Endodermal cell (in vitro differentiated cells): ENCODE measurements around the gene PODN. TPM values are rescaled to one million over a fixed set of nuclear protein-coding genes. Genes with fewer than 3 reads are reported as not detected.

Experiments used
- DNase-seq: peaks from one replicate; pipeline ENCODE4 v3.0.0-alpha.2; 2017
- H3K27ac ChIP-seq: 2 replicates; pipeline ENCODE4 v1.5.1; 2013; ENCODE audit warnings: mild to moderate bottlenecking, low read depth, low read length, moderate library complexity
- H3K27me3 ChIP-seq: 2 replicates; pipeline ENCODE4 v1.6.1; 2013; ENCODE audit warnings: mild to moderate bottlenecking, low read length, moderate library complexity; ENCODE audit not compliant: insufficient read depth, control insufficient read depth, poor library complexity, severe bottlenecking
- H3K36me3 ChIP-seq: 2 replicates; pipeline ENCODE4 v1.7.0; 2013; ENCODE audit warnings: mild to moderate bottlenecking, low read length, moderate library complexity; ENCODE audit not compliant: control insufficient read depth, insufficient read depth
- H3K4me1 ChIP-seq: one replicate; pipeline ENCODE4 v1.7.0; 2013; ENCODE audit warnings: low read length; ENCODE audit not compliant: control insufficient read depth, insufficient read depth
- H3K4me3 ChIP-seq: 2 replicates; pipeline ENCODE4 v1.5.1; 2013; ENCODE audit warnings: mild to moderate bottlenecking, low read length, moderate library complexity
- H3K9ac ChIP-seq: 2 replicates; pipeline ENCODE4 v1.6.1; 2013; ENCODE audit warnings: mild to moderate bottlenecking, low read length, moderate library complexity; ENCODE audit not compliant: poor library complexity, severe bottlenecking; ENCODE audit errors: extremely low read depth
- H3K9me3 ChIP-seq: 2 replicates; pipeline ENCODE4 v1.6.1; 2013; ENCODE audit warnings: mild to moderate bottlenecking, low read length, moderate library complexity; ENCODE audit not compliant: control insufficient read depth
- H3K27ac Mint-ChIP-seq: 2 replicates; pipeline ENCODE4 v1.8.0; 2020; ENCODE audit warnings: mixed read lengths
- H3K27me3 Mint-ChIP-seq: 2 replicates; pipeline ENCODE4 v1.8.0; 2021; ENCODE audit warnings: mild to moderate bottlenecking, mixed read lengths; ENCODE audit not compliant: insufficient read depth
- H3K36me3 Mint-ChIP-seq: 2 replicates; pipeline ENCODE4 v1.8.0; 2020; ENCODE audit warnings: low read depth, mixed read lengths
- H3K4me1 Mint-ChIP-seq: 2 replicates; pipeline ENCODE4 v1.8.0; 2020; ENCODE audit warnings: mixed read lengths
- H3K4me3 Mint-ChIP-seq: 2 replicates; pipeline ENCODE4 v1.8.0; 2020; ENCODE audit warnings: mild to moderate bottlenecking, moderate library complexity, mixed read lengths
- H3K9me3 Mint-ChIP-seq: 2 replicates; pipeline ENCODE4 v1.8.0; 2020; ENCODE audit warnings: mild to moderate bottlenecking, mixed read lengths
- WGBS, 2 experiments: methylation state at CpG; one replicate each; pipeline versions ENCODE4 v1.1.5 to v1.1.7; 2013; ENCODE audit warnings: missing lambda C conversion rate in 2 of 2, mixed read lengths in 1 of 2; ENCODE audit not compliant: insufficient coverage in 1 of 2, insufficient read length in 1 of 2; 5-methylcytosine and 5-hydroxymethylcytosine counted together
- total RNA-seq, 2 donors: library from RNA; stranded (reverse); fragmentation: NEBNext Ultra II Directional in 1 of 2; extraction: Animal tissue kit (Norgen Biotek cat#: 25700) in 1 of 2; gene quantifications; 2 replicates in 1 of 2; 3 replicates in 1 of 2; pipeline ENCODE4 v1.2.1, GENCODE V29; 2021
- TF ChIP-seq, protein P1 (sequence below): fragments of 200-600 bp; sonication (generic); conservative IDR thresholded peaks from 2 replicates; pipeline ENCODE4 v1.5.0; 2021; ENCODE audit warnings: antibody characterized with exemption, mild to moderate bottlenecking

PODN gene
- total RNA-seq, 2 donors from 2014 or later: 3.0 to 3.6 TPM

DNA sequence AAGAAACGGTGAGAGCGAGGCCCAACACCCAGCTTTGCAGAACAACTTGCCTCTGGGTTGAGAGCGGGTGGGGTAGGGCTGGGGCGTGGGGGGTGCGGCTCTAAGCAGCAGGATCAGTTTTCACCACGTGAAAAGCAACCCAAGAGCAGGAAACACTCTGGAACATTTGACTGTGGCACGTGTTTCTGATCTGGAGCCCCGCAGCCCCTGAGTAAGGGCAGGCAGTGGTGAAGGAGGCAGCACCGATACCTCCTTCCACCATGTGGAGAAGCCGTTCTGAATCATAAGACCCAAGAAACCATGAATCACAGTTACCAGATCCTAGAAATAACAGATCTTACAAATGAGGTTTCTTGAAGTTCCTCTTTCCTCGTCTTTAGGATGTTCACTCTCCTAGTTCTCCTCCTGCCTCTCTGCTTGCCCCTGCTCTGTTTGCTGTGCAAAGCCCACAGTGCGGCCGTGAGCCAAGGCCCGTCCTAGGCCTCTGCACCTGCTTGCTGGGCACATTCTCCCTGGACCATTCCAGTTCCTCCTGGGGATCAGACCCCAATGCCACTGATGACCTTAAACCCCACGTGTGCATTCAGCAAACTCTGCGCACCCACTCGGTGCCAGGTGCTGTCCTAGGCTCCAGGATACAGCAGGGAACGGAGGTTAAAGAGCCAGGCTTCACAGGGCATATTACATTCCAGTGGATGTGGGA, 48.5 kb downstream of the PODN start:
- no peak for DNase-seq
- no peak overlapping the region for H3K4me3 Mint-ChIP-seq
- no peak overlapping the region for H3K4me3 ChIP-seq
- peaks cover 58% of the 10 kb centered on the region for H3K4me1 Mint-ChIP-seq
- no peak overlapping the region for H3K27ac ChIP-seq
- H3K27me3 Mint-ChIP-seq: peaks cover 82% of the 10 kb centered on the region
- H3K27ac Mint-ChIP-seq: no peak overlapping the region
- H3K9me3 Mint-ChIP-seq: peaks cover 3% of the 10 kb centered on the region
- no peak overlapping the region for H3K9ac ChIP-seq
- H3K27me3 ChIP-seq: peaks cover 89% of the 10 kb centered on the region
- H3K36me3 ChIP-seq: no peaks in the 10 kb centered on the region
- TF ChIP-seq, protein P1, sequence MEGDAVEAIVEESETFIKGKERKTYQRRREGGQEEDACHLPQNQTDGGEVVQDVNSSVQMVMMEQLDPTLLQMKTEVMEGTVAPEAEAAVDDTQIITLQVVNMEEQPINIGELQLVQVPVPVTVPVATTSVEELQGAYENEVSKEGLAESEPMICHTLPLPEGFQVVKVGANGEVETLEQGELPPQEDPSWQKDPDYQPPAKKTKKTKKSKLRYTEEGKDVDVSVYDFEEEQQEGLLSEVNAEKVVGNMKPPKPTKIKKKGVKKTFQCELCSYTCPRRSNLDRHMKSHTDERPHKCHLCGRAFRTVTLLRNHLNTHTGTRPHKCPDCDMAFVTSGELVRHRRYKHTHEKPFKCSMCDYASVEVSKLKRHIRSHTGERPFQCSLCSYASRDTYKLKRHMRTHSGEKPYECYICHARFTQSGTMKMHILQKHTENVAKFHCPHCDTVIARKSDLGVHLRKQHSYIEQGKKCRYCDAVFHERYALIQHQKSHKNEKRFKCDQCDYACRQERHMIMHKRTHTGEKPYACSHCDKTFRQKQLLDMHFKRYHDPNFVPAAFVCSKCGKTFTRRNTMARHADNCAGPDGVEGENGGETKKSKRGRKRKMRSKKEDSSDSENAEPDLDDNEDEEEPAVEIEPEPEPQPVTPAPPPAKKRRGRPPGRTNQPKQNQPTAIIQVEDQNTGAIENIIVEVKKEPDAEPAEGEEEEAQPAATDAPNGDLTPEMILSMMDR: no peak
- 86 to 88% methylated on average over 17 to 18 of the region's 18 CpGs for WGBS, 2 experiments
- H3K4me1 ChIP-seq: peaks cover 24% of the 10 kb centered on the region
- H3K36me3 Mint-ChIP-seq: no peaks in the 10 kb centered on the region
- H3K9me3 ChIP-seq: peaks cover 11% of the 10 kb centered on the region

DNA sequence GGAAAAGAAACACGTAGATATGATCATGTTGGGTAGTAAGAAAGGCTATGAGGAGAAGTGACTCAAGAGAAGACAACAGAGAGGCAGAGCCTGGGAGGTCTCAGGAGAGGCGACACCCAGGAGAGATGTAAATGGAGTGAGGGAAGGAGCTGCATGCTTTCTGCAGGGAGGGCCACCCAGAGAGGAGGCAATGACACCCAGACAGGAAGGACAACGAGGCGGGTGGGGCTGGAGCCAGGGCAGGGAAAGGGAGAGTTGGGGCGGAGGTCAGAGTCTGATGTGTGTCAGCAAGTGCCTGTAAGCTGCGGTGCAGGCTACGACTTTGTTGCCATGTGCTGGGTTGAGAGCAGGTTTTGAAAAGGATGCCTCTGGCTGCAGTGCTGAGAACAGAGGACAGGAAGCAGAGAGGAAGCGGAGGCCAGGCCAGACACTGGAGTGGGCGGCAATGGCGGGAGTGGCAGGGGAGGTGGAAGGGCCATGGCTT, 49.1 kb downstream of the PODN start:
- Mint-ChIP-seq H3K4me1 (peaks cover 54% of the 10 kb centered on the region), H3K4me3 (no peak overlapping the region), H3K27ac (no peak overlapping the region), H3K36me3 (no peaks in the 10 kb centered on the region), H3K9me3 (peaks cover 3% of the 10 kb centered on the region), H3K27me3 (peaks cover 78% of the 10 kb centered on the region)
- H3K9ac ChIP-seq: no peak overlapping the region
- no peak for DNase-seq
- no peak overlapping the region for H3K27ac ChIP-seq
- peaks cover 84% of the 10 kb centered on the region for H3K27me3 ChIP-seq
- TF ChIP-seq, protein P1: no peak
- 88 to 89% methylated on average over 9 to 10 of the region's 10 CpGs for WGBS, 2 experiments
- no peak overlapping the region for H3K4me3 ChIP-seq
- H3K4me1 ChIP-seq: peaks cover 26% of the 10 kb centered on the region
- peaks cover 11% of the 10 kb centered on the region for H3K9me3 ChIP-seq
- H3K36me3 ChIP-seq: no peaks in the 10 kb centered on the region

DNA sequence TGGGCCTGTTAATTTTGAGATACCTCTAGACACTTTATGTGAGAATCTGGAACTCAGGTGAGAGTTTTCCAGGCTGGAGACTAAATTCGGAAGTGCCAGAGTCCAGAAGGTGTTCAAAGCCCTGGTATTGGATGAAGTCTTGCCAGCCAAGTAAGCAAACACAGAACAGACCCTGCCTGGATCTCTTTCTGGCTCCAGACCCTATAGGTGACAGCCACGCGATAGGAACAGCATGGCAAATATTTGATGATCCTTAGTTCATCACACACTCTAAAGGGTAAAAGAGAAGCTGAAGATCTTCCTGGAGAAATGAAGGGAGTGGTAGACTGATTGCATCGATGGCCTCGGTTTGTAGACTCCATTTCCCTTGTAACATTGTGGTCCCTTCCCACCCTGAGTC, 49.7 kb downstream of the PODN start:
- no peak overlapping the region for H3K4me3 Mint-ChIP-seq
- H3K27me3 Mint-ChIP-seq: peaks cover 83% of the 10 kb centered on the region
- peaks cover 3% of the 10 kb centered on the region for H3K9me3 Mint-ChIP-seq
- WGBS, 2 experiments: 72 to 78% methylated on average over 4 to 5 of the region's 5 CpGs
- Histone ChIP-seq H3K27ac (no peak overlapping the region), H3K36me3 (no peaks in the 10 kb centered on the region), H3K4me3 (no peak overlapping the region), H3K27me3 (peaks cover 81% of the 10 kb centered on the region), H3K9me3 (peaks cover 11% of the 10 kb centered on the region), H3K9ac (no peak overlapping the region), H3K4me1 (peaks cover 32% of the 10 kb centered on the region)
- DNase-seq: no peak
- H3K27ac Mint-ChIP-seq: no peak overlapping the region
- no peaks in the 10 kb centered on the region for H3K36me3 Mint-ChIP-seq
- peaks cover 60% of the 10 kb centered on the region for H3K4me1 Mint-ChIP-seq
- TF ChIP-seq, protein P1: no peak
